H1 (cell line): ENCODE measurements around the gene GABRP. TPM values are rescaled to one million over a fixed set of nuclear protein-coding genes. Genes with fewer than 3 reads are reported as not detected.

ENCODE experiments used
- BCL11A ChIP-seq, 2 experiments: IDR thresholded peaks; one replicate each; pipeline ENCODE4 v1.6.1; 2011; ENCODE audit warnings: low read depth in 2 of 2, low read length in 2 of 2, mild to moderate bottlenecking in 2 of 2
- SIN3A ChIP-seq, 2 experiments: IDR thresholded peaks in 1 of 2; conservative IDR thresholded peaks in 1 of 2; 2 replicates each; pipeline ENCODE4 v1.6.1; 2011 to 2012; ENCODE audit warnings: low read length in 2 of 2, improper control_type of control experiment in 1 of 2, low read depth in 1 of 2, mild to moderate bottlenecking in 1 of 2
- polyA plus RNA-seq, 7 experiments: library from polyadenylated mRNA; depleted of rRNA in 3 of 7; stranded (reverse) in 5 of 7; unstranded in 2 of 7; fragments of >200 nt in 5 of 7; fragments of 200-250 nt in 2 of 7; gene quantifications; 1 replicate in 5 of 7; 2 replicates in 1 of 7; 4 replicates in 1 of 7; pipeline versions ENCODE4 v1.2.1 to v1.2.3, GENCODE V29; 2011 to 2013; ENCODE audit warnings: missing spikeins in 2 of 7, mixed read lengths in 2 of 7
- total RNA-seq: library from RNA; stranded (reverse); fragmentation: NEBNext Ultra II Directional; extraction: Animal tissue kit (Norgen Biotek cat#: 25700); gene quantifications from 2 replicates; pipeline ENCODE4 v1.2.1, GENCODE V29; 2021
- TF ChIP-seq, protein P1 (sequence below): IDR thresholded peaks from 2 replicates; pipeline ENCODE4 v1.6.1; 2011; ENCODE audit warnings: low read depth, mild to moderate bottlenecking, low read length; ENCODE audit not compliant: insufficient read depth

GABRP gene
- total and polyA plus RNA-seq, 2 of the 8 experiments (the other 6 are each of a cell fraction or from before 2014, with no cell fraction given) = 3.7 to 4.0 TPM

DNA sequence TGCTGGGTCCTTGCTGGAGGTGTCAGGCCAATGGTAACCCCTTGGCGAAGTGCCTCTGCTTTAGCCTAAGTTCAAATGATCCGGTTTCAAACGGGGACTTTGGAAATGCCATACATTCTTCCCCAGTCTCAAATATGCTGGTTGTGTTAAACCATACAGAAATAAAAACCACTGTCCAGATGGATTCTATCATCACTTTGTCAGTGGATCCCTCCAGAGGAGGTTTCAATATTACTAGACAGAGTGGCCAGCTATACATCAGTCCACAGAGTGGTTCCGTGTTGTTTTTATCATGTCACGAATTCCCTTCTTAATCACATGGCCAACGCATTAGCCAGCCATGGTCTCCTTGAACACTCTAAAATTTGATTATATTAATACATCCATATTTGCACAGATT lies 71.0 kb downstream of the GABRP start (continued):
- TF ChIP-seq, protein P1, sequence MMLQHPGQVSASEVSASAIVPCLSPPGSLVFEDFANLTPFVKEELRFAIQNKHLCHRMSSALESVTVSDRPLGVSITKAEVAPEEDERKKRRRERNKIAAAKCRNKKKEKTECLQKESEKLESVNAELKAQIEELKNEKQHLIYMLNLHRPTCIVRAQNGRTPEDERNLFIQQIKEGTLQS = no peak
- no peak for TF ChIP-seq SIN3A (conservative IDR thresholded peaks at IDR 0.05 in 1 of 2, IDR thresholded peaks at IDR 0.05 in 1 of 2; ENCODE audit: low read depth in 1 of 2, low read length in 2 of 2)
- no peak for TF ChIP-seq BCL11A (IDR thresholded peaks at IDR 0.05; ENCODE audit: low read depth in 2 of 2, low read length in 2 of 2)
